GM12878 (cell line): Measurements from ENCODE around the gene ZNF280D. TPM values are rescaled to one million over a fixed set of nuclear protein-coding genes. Genes with fewer than 3 reads are reported as not detected.

Experiments used
- ATAC-seq: fragments of 200-7000 bp; cut with Tn5 transposase; 3 replicates; pipeline ENCODE4 v1.9.1; 2020; ENCODE audit warnings: mild to moderate bottlenecking, moderate library complexity
- BruUV-seq: library from RNA; stranded (reverse); fragments of 400-500 nt; replicated peaks from 2 replicates; lab custom pipeline; 2021; lab: Mats Ljungman, UMichigan
- CTCF ChIA-PET: fragments of 300-600 bp; sonication (Branson Sonifier 250); formaldehyde crosslinking; extraction: SDS; loops from one replicate; lab custom pipeline; 2021; ENCODE audit warnings: inconsistent platforms; lab: Yijun Ruan, JAX
- POLR2A ChIA-PET: fragments of 350-600 bp; formaldehyde crosslinking; extraction: SDS; loops from one replicate; lab custom pipeline; 2021; ENCODE audit warnings: inconsistent platforms; lab: Charles Lee
- RAD21 ChIA-PET: fragments of 300-600 bp; sonication (Branson Sonifier 250); formaldehyde crosslinking; loops from one replicate; lab custom pipeline; 2023; ENCODE audit warnings: antibody characterized with exemption; ENCODE audit not compliant: unreplicated experiment; lab: Charles Lee
- SMC1A ChIA-PET: fragments of 300-600 bp; sonication (Branson Sonifier 250); formaldehyde crosslinking; loops from one replicate; lab custom pipeline; 2023; ENCODE audit not compliant: unreplicated experiment, uncharacterized antibody; lab: Charles Lee
- DNase-seq: peaks from one replicate; pipeline ENCODE4 v3.0.0-alpha.2; 2011; ENCODE audit warnings: low read depth, low spot score
- FAIRE-seq: peaks from 3 replicates; lab custom pipeline; 2011; peaks lifted over from hg19 to GRCh38; lab: Jason Lieb, UNC
- H2AFZ ChIP-seq: 2 replicates; pipeline ENCODE4 v1.6.0; 2011; ENCODE audit warnings: low read depth, low read length, control low read depth; ENCODE audit not compliant: control insufficient read depth
- H3K27ac ChIP-seq: 2 replicates; pipeline ENCODE4 v1.5.1; 2011; ENCODE audit warnings: control low read depth; ENCODE audit not compliant: control insufficient read depth, insufficient read depth
- H3K27me3 ChIP-seq, 2 experiments: replicated peaks in 1 of 2; 2 replicates each; pipeline versions ENCODE4 v1.6.0 to v1.6.1; 2011; ENCODE audit warnings: low read length in 1 of 2; ENCODE audit not compliant: control insufficient read depth in 2 of 2, insufficient read depth in 2 of 2
- H3K36me3 ChIP-seq, 2 experiments: 2 replicates each; pipeline ENCODE4 v1.5.1; 2011; ENCODE audit warnings: low read length in 1 of 2; ENCODE audit not compliant: control insufficient read depth in 2 of 2, insufficient read depth in 2 of 2
- H3K4me1 ChIP-seq: 2 replicates; pipeline ENCODE4 v1.6.1; 2011; ENCODE audit warnings: mild to moderate bottlenecking, low read length, moderate library complexity, mixed read lengths; ENCODE audit not compliant: control insufficient read depth, insufficient read depth
- H3K4me2 ChIP-seq: 2 replicates; pipeline ENCODE4 v1.6.0; 2011; ENCODE audit warnings: control low read depth; ENCODE audit not compliant: control insufficient read depth, insufficient read depth
- H3K4me3 ChIP-seq: fragments of 200-600 bp; sonication (generic); 2 replicates; pipeline ENCODE4 v1.5.1; 2016
- H3K79me2 ChIP-seq: 2 replicates; pipeline ENCODE4 v1.6.0; 2011; ENCODE audit warnings: low read length; ENCODE audit not compliant: control insufficient read depth, insufficient read depth
- H3K9ac ChIP-seq: 2 replicates; pipeline ENCODE4 v1.8.0; 2011; ENCODE audit warnings: low read length, control low read depth, mixed read lengths; ENCODE audit not compliant: control insufficient read depth, insufficient read depth
- H3K9me3 ChIP-seq: replicated peaks from 3 replicates; pipeline ENCODE4 v1.5.1; 2011; ENCODE audit warnings: mild to moderate bottlenecking, low read length; ENCODE audit not compliant: control insufficient read depth, insufficient read depth
- H4K20me1 ChIP-seq: 2 replicates; pipeline ENCODE4 v1.6.0; 2011; ENCODE audit not compliant: control insufficient read depth, insufficient read depth
- CHD4 ChIP-seq: fragments of 200-600 bp; sonication (generic); IDR thresholded peaks from 2 replicates; pipeline ENCODE4 v1.6.1; 2016; ENCODE audit warnings: mild to moderate bottlenecking
- E2F4 ChIP-seq: IDR thresholded peaks from 2 replicates; pipeline ENCODE4 v1.6.1; 2012; ENCODE audit warnings: low read depth, low read length, improper control_type of control experiment
- ESRRA ChIP-seq: IDR thresholded peaks from 2 replicates; pipeline ENCODE4 v1.6.1; 2012; ENCODE audit warnings: mild to moderate bottlenecking, low read length, improper control_type of control experiment
- HDAC6 ChIP-seq: fragments of 200-600 bp; sonication (generic); IDR thresholded peaks from one replicate; pipeline ENCODE4 v1.8.0; 2017; ENCODE audit warnings: antibody characterized with exemption; ENCODE audit not compliant: unreplicated experiment
- MEF2B ChIP-seq: fragments of 450-650 bp; IDR thresholded peaks from 2 replicates; pipeline ENCODE4 v1.6.1; 2018; ENCODE audit warnings: mild to moderate bottlenecking, moderate library complexity; ENCODE audit not compliant: partially characterized antibody, poor library complexity, severe bottlenecking
- NFXL1 ChIP-seq: fragments of 450-650 bp; IDR thresholded peaks from 2 replicates; pipeline ENCODE4 v1.6.1; 2017; ENCODE audit warnings: antibody characterized with exemption, mild to moderate bottlenecking, borderline replicate concordance
- NFYA ChIP-seq: IDR thresholded peaks from 2 replicates; pipeline ENCODE4 v1.6.1; 2011; ENCODE audit warnings: low read depth, mild to moderate bottlenecking, low read length, improper control_type of control experiment, borderline replicate concordance
- POU2F2 ChIP-seq: IDR thresholded peaks from 3 replicates; pipeline ENCODE4 v1.6.1; 2011; ENCODE audit warnings: low read depth, mild to moderate bottlenecking, low read length, borderline replicate concordance
- SIN3A ChIP-seq: IDR thresholded peaks from 2 replicates; pipeline ENCODE4 v1.6.1; 2012; ENCODE audit warnings: low read depth, low read length, improper control_type of control experiment
- SMAD5 ChIP-seq: IDR thresholded peaks from 2 replicates; pipeline ENCODE4 v1.6.1; 2016; ENCODE audit warnings: antibody characterized with exemption, low read depth
- WGBS: methylation state at CpG from one replicate; pipeline ENCODE4 v1.1.6; 2016; ENCODE audit warnings: low lambda C conversion rate; ENCODE audit not compliant: insufficient replicate concordance, insufficient coverage; ENCODE audit errors: missing lambda C conversion rate; 5-methylcytosine and 5-hydroxymethylcytosine counted together
- in situ Hi-C: fragments of 300-500 bp; cut with MboI; formaldehyde crosslinking; loops from 9 replicates; pipeline ENCODE4 v1.14.3; 2018; ENCODE audit warnings: mixed read lengths
- intact Hi-C: fragments of 100-400 bp; cut with micrococcal nuclease; formaldehyde crosslinking; loops from one replicate; pipeline ENCODE4 v1.14.2; 2022; ENCODE audit not compliant: unreplicated experiment
- polyA plus RNA-seq, 11 experiments: library from polyadenylated mRNA; depleted of rRNA in 4 of 11; unstranded in 6 of 11; stranded (reverse) in 5 of 11; fragments of >200 nt; fragmentation: Nextera tagmentation in 4 of 11; fragmentation: Illumina TruSeq in 1 of 11; extraction: Ambion mirVana in 4 of 11; extraction: Trizol in 1 of 11; gene quantifications; 1 replicate in 1 of 11; 2 replicates in 10 of 11; pipeline versions ENCODE4 v1.2.1 to v1.2.3, GENCODE V29; 2011 to 2016; ENCODE audit warnings: inconsistent platforms in 2 of 11, missing spikeins in 2 of 11, low read depth in 1 of 11
- total RNA-seq, 4 experiments: library from RNA; depleted of rRNA in 3 of 4; stranded (reverse); fragments of >200 nt in 3 of 4; fragmentation: Illumina TruSeq in 1 of 4; extraction: Trizol in 1 of 4; gene quantifications; 2 replicates each; pipeline versions ENCODE4 v1.2.1 to v1.2.3, GENCODE V29; 2013 to 2021

Gene ZNF280D
- total and polyA plus RNA-seq, 10 of the 15 experiments (the other 5 are each of a cell fraction or from before 2014, with no cell fraction given) = 5.6 to 18.6 (median 8.6) TPM

- FAIRE-seq (no peak), DNase-seq (no peak), ATAC-seq (no peak)
- ChIA-PET RAD21 (no interaction called here), CTCF (no interaction called here), SMC1A (no interaction called here), POLR2A (no interaction called here)
- no peak overlapping the region for H3K9ac ChIP-seq
- no peak overlapping the region for H3K4me3 ChIP-seq
- intact Hi-C loops = no loop called here
- WGBS = 98% methylated on average over 2 of the region's 2 CpGs
- no peaks in the 10 kb centered on the region for H4K20me1 ChIP-seq
- H3K9me3 ChIP-seq = no peaks in the 10 kb centered on the region
- H3K27me3 ChIP-seq = no peaks in the 10 kb centered on the region
- H3K4me1 ChIP-seq = no peaks in the 10 kb centered on the region
- no peak overlapping the region for H3K4me2 ChIP-seq
- no peak overlapping the region for H2AFZ ChIP-seq
- no peaks in the 10 kb centered on the region for H3K79me2 ChIP-seq
- BruUV-seq = no TSS peak
- in situ Hi-C loops = no loop called here
- TF ChIP-seq HDAC6 (no peak), MEF2B (no peak), E2F4 (no peak), CHD4 (no peak), ESRRA (no peak), POU2F2 (no peak), NFYA (no peak), SMAD5 (no peak), NFXL1 (no peak), SIN3A (no peak)
- H3K27ac ChIP-seq = no peak overlapping the region
- no peaks in the 10 kb centered on the region for H3K36me3 ChIP-seq
Observed at GRCh38 chr15:56640549-56640948, 92.8 kb downstream of the ZNF280D start.
